Gastroesophageal sphincter (tissue), 3 donors: Measurements from ENCODE around the gene TSPEAR.
"Not testable (repeated sequence)": the region's sequence is repeated elsewhere in the genome, so short reads cannot be mapped to it uniquely, and the experiment has no call there.

Source experiments
- CTCF ChIP-seq, 4 experiments: fragments of 200-600 bp in 2 of 4; fragments of 450-650 bp in 2 of 4; sonication (generic) in 1 of 4; IDR thresholded peaks; one replicate each; pipeline ENCODE4 v1.5.1; 2017 to 2019; ENCODE audit warnings: antibody characterized with exemption in 4 of 4, mild to moderate bottlenecking in 2 of 4, moderate library complexity in 2 of 4
- POLR2A ChIP-seq, 2 donors: fragments of 450-650 bp; IDR thresholded peaks; one replicate each; pipeline ENCODE4 v1.6.1; 2017; ENCODE audit warnings: antibody characterized with exemption in 2 of 2, mild to moderate bottlenecking in 2 of 2, moderate library complexity in 1 of 2
- POLR2AphosphoS5 ChIP-seq: sonication (generic); formaldehyde crosslinking; IDR thresholded peaks from one replicate; pipeline ENCODE4 v1.6.1; 2017; ENCODE audit warnings: antibody characterized with exemption

- not testable (repeated sequence) for TF ChIP-seq CTCF (IDR thresholded peaks at IDR 0.05); POLR2A (IDR thresholded peaks at IDR 0.05); POLR2AphosphoS5
Observed at GRCh38 chr21:44697172-44697810, 14.1 kb downstream of the TSPEAR start, which contains the start of gene KRTAP10-12.
